Neural progenitor cell (in vitro differentiated cells): Measurements from ENCODE around the gene CELSR1. TPM values are rescaled to one million over a fixed set of nuclear protein-coding genes. Genes with fewer than 3 reads are reported as not detected.

Experiments used
- DNase-seq: peaks from one replicate; pipeline ENCODE4 v3.0.0-alpha.2; 2016; ENCODE audit warnings: low spot score
- H2AFZ ChIP-seq: fragments of 200-600 bp; sonication (generic); replicated peaks from 2 replicates; pipeline ENCODE4 v1.6.1; 2016; ENCODE audit warnings: antibody characterized with exemption
- H3F3A ChIP-seq: fragments of 200-600 bp; sonication (generic); 2 replicates; pipeline ENCODE4 v1.6.1; 2016; ENCODE audit warnings: antibody characterized with exemption, low read depth
- H3K27ac ChIP-seq: fragments of 200-600 bp; sonication (generic); 2 replicates; pipeline ENCODE4 v1.5.1; 2016; ENCODE audit warnings: mild to moderate bottlenecking
- H3K27me3 ChIP-seq: fragments of 200-600 bp; sonication (generic); 2 replicates; pipeline ENCODE4 v1.6.1; 2016; ENCODE audit warnings: mild to moderate bottlenecking, moderate library complexity
- H3K36me3 ChIP-seq: fragments of 200-600 bp; sonication (generic); 2 replicates; pipeline ENCODE4 v1.5.1; 2016
- H3K4me1 ChIP-seq: fragments of 200-600 bp; sonication (generic); 2 replicates; pipeline ENCODE4 v1.6.1; 2016; ENCODE audit warnings: mixed run types
- H3K4me2 ChIP-seq: fragments of 200-600 bp; sonication (generic); 2 replicates; pipeline ENCODE4 v1.6.1; 2016
- H3K4me3 ChIP-seq: fragments of 200-600 bp; sonication (generic); 2 replicates; pipeline ENCODE4 v1.5.1; 2016
- H3K79me2 ChIP-seq: fragments of 200-600 bp; sonication (generic); 2 replicates; pipeline ENCODE4 v1.6.1; 2016; ENCODE audit warnings: low read depth
- H3K9ac ChIP-seq: fragments of 200-600 bp; sonication (generic); 2 replicates; pipeline ENCODE4 v1.6.1; 2016
- H3K9me3 ChIP-seq: fragments of 200-600 bp; sonication (generic); 2 replicates; pipeline ENCODE4 v1.5.1; 2016; ENCODE audit warnings: low read depth
- H4K20me1 ChIP-seq: fragments of 200-600 bp; sonication (generic); 2 replicates; pipeline ENCODE4 v1.6.1; 2016; ENCODE audit warnings: low read depth
- H3K27ac Mint-ChIP-seq: 3 replicates; pipeline ENCODE4 v1.8.0; 2021; ENCODE audit warnings: mixed read lengths
- H3K27me3 Mint-ChIP-seq: 2 replicates; pipeline ENCODE4 v1.8.0; 2022; ENCODE audit warnings: low read depth, mild to moderate bottlenecking, inconsistent platforms, moderate library complexity, mixed read lengths; ENCODE audit not compliant: insufficient read depth
- H3K36me3 Mint-ChIP-seq: 3 replicates; pipeline ENCODE4 v1.8.0; 2021; ENCODE audit warnings: mixed read lengths
- H3K4me1 Mint-ChIP-seq: 3 replicates; pipeline ENCODE4 v1.8.0; 2021; ENCODE audit warnings: mixed read lengths
- H3K4me3 Mint-ChIP-seq: 3 replicates; pipeline ENCODE4 v1.8.0; 2021; ENCODE audit warnings: mild to moderate bottlenecking, moderate library complexity, mixed read lengths
- H3K9me3 Mint-ChIP-seq: 3 replicates; pipeline ENCODE4 v1.8.0; 2020; ENCODE audit warnings: mixed read lengths
- CTCF ChIP-seq: fragments of 200-600 bp; sonication (generic); IDR thresholded peaks from 2 replicates; pipeline ENCODE4 v1.5.1; 2017; ENCODE audit warnings: antibody characterized with exemption, mild to moderate bottlenecking
- EZH2 ChIP-seq: fragments of 200-600 bp; sonication (generic); IDR thresholded peaks from 2 replicates; pipeline ENCODE4 v1.6.1; 2017; ENCODE audit warnings: antibody characterized with exemption, mild to moderate bottlenecking, moderate library complexity
- EZH2phosphoT487 ChIP-seq: fragments of 200-600 bp; sonication (generic); IDR thresholded peaks from 2 replicates; pipeline ENCODE4 v1.6.1; 2017; ENCODE audit warnings: antibody characterized with exemption
- total RNA-seq: library from RNA; depleted of rRNA; stranded (reverse); fragments of >200 nt; gene quantifications from 2 replicates; pipeline ENCODE4 v1.2.3, GENCODE V29; 2015; ENCODE audit warnings: low replicate concordance

Gene CELSR1
- total RNA-seq, 1 donor from 2014 or later: 12.3 TPM

- Histone ChIP-seq H3K27ac (no peak overlapping the region), H4K20me1 (peaks cover 6% of the 10 kb centered on the region), H3K36me3 (no peaks in the 10 kb centered on the region), H3K9ac (no peak overlapping the region), H3F3A (peaks cover 5% of the 10 kb centered on the region), H3K27me3 (no peaks in the 10 kb centered on the region), H3K9me3 (peaks cover 3% of the 10 kb centered on the region), H3K79me2 (no peaks in the 10 kb centered on the region), H3K4me1 (peaks cover 14% of the 10 kb centered on the region), H3K4me2 (no peak overlapping the region), H3K4me3 (no peak overlapping the region), H2AFZ (no peak overlapping the region)
- TF ChIP-seq EZH2phosphoT487 (no peak), EZH2 (no peak), CTCF (no peak)
- DNase-seq: no peak
- H3K27ac Mint-ChIP-seq: no peak overlapping the region
- peak overlapping the region; percentile 60 for H3K4me3 Mint-ChIP-seq
- H3K36me3 Mint-ChIP-seq: peaks cover 12% of the 10 kb centered on the region
- peaks cover 11% of the 10 kb centered on the region for H3K9me3 Mint-ChIP-seq
- H3K27me3 Mint-ChIP-seq: no peaks in the 10 kb centered on the region
- H3K4me1 Mint-ChIP-seq: peaks cover 51% of the 10 kb centered on the region
Observed at GRCh38 chr22:46482056-46482675, 55.3 kb downstream of the CELSR1 start.

- H3K4me3 ChIP-seq: no peak overlapping the region
- TF ChIP-seq EZH2 (no peak), CTCF (no peak), EZH2phosphoT487 (no peak)
- H3K9ac ChIP-seq: no peak overlapping the region
- H3K79me2 ChIP-seq: no peaks in the 10 kb centered on the region
- no peaks in the 10 kb centered on the region for H3K36me3 ChIP-seq
- no peak overlapping the region for H2AFZ ChIP-seq
- Mint-ChIP-seq H3K27ac (no peak overlapping the region), H3K4me3 (no peak overlapping the region), H3K27me3 (no peaks in the 10 kb centered on the region), H3K9me3 (peaks cover 13% of the 10 kb centered on the region), H3K4me1 (peaks cover 46% of the 10 kb centered on the region), H3K36me3 (peaks cover 15% of the 10 kb centered on the region)
- H3K4me1 ChIP-seq: peaks cover 14% of the 10 kb centered on the region
- H3K4me2 ChIP-seq: no peak overlapping the region
- H3F3A ChIP-seq: peaks cover 5% of the 10 kb centered on the region
- H3K27me3 ChIP-seq: no peaks in the 10 kb centered on the region
- no peak for DNase-seq
- H4K20me1 ChIP-seq: peaks cover 6% of the 10 kb centered on the region
- peaks cover 3% of the 10 kb centered on the region for H3K9me3 ChIP-seq
- H3K27ac ChIP-seq: no peak overlapping the region
Observed at GRCh38 chr22:46481386-46481785, 56.0 kb downstream of the CELSR1 start.

- TF ChIP-seq EZH2phosphoT487: no peak
- TF ChIP-seq EZH2: no peak
- no peak for TF ChIP-seq CTCF
- peaks cover 5% of the 10 kb centered on the region for H3F3A ChIP-seq
- H3K4me2 ChIP-seq: no peak overlapping the region
- H3K4me3 ChIP-seq: no peak overlapping the region
- peaks cover 3% of the 10 kb centered on the region for H3K9me3 ChIP-seq
- DNase-seq: no peak
- Mint-ChIP-seq H3K4me3 (no peak overlapping the region), H3K27me3 (no peaks in the 10 kb centered on the region), H3K9me3 (peaks cover 20% of the 10 kb centered on the region), H3K36me3 (peaks cover 21% of the 10 kb centered on the region), H3K4me1 (peaks cover 43% of the 10 kb centered on the region), H3K27ac (peak overlapping the region; percentile 29)
- peaks cover 6% of the 10 kb centered on the region for H4K20me1 ChIP-seq
- H3K79me2 ChIP-seq: no peaks in the 10 kb centered on the region
- no peak overlapping the region for H3K27ac ChIP-seq
- H3K4me1 ChIP-seq: peaks cover 12% of the 10 kb centered on the region
- no peaks in the 10 kb centered on the region for H3K27me3 ChIP-seq
- H3K9ac ChIP-seq: no peak overlapping the region
- H2AFZ ChIP-seq: no peak overlapping the region
- H3K36me3 ChIP-seq: no peaks in the 10 kb centered on the region
Observed at GRCh38 chr22:46480396-46480795, 57.0 kb downstream of the CELSR1 start.
